GM21447 (cell line): Measurements from ENCODE around the gene RAD51C.
"Not testable (repeated sequence)": the region's sequence is repeated elsewhere in the genome, so short reads cannot be mapped to it uniquely, and the experiment has no call there.

Experiments
- ATAC-seq: cut with Tn5 transposase; IDR thresholded peaks from one replicate; pipeline ENCODE4 v1.9.1; 2021; ENCODE audit not compliant: unreplicated experiment

RAD51C gene

DNA sequence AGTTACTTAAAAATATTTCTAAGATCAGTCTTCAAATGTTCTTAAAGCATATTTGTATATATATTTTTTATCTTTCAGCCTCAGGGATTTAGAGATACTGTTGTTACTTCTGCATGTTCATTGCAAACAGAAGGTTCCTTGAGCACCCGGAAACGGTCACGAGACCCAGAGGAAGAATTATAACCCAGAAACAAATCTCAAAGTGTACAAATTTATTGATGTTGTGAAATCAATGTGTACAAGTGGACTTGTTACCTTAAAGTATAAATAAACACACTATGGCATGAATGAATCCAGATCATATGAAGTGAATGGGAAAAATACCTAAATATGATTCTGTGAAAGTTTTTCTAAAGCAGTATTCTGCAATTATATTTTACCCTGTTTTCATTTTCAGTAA lies 41.6 kb downstream of the RAD51C start:
- no peak for ATAC-seq

- no peak for ATAC-seq
Observed at GRCh38 chr17:58734811-58735210, 42.4 kb downstream of the RAD51C start.

- ATAC-seq: no peak
Observed at GRCh38 chr17:58741121-58741625, 48.8 kb downstream of the RAD51C start.

GRCh38 chr17:58747674-58748073 lies 55.3 kb downstream of the RAD51C start:
- no peak for ATAC-seq

- ATAC-seq: not testable (repeated sequence)
Observed at GRCh38 chr17:58749627-58750026, 57.2 kb downstream of the RAD51C start.

DNA sequence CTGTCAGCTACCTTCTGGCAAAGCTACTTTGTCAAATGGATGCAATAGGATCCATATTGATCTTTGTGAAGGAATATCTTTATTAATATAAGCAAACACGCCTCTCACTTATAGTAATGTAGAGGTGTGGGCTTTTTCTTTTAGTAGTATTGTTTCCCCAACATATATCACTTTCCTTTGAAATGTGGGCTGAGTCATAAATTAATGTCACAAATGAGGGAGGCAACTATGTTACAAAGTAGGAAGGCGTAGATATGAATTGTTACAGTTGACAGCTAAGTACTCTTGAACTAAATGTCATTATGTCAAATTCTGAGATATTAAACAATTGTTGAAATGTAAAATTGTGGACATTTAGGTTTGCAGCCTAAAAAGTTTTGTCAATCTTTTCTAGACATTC lies 60.6 kb downstream of the RAD51C start:
- no peak for ATAC-seq

DNA sequence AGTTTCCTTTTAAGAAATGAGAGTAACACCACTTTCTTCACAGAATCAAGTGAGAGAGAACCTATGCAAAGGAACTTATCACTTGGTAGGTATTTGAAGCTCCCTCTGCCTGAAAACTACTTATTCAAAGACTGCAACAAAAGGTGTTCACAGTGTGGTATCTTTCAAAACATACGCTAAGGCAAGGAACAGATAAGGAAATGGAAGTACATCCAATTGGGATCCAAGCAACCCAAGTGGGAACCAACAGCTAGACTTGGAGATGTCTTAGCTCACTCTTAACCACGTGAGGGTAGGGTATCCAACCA lies 62.8 kb downstream of the RAD51C start:
- ATAC-seq: no peak

DNA sequence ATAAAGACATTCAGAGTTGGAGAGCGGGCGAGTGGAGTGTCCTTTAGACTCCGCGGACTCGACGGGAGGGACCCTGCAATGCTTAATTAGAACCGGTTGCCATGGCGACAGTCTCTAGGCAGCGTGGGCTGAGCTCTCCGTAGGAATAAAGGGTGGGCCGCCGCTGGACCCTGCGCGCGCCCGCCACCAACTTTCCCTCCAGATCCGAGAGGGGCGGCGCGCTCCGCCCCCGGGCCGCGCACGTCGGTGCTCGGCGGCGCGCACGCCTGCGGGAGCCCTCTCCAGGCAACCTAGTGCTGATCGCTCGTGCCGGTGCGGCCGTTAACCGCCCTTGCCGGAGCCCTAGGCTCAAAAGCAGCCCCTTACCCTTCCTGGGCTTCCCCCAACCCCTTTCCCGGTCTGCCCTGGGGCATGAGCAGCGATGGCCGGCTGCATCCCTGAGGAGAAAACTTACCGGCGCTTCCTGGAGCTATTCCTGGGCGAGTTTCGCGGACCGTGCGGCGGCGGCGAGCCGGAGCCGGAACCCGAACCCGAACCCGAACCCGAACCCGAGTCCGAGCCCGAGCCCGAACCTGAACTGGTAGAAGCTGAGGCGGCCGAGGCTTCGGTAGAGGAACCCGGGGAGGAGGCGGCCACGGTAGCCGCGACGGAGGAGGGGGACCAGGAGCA lies 63.3 kb downstream of the RAD51C start, which contains the start of gene PPM1E:
TSS of gene PPM1E (plus strand) at position 278 of the 669 bp plus-strand sequence.
- ATAC-seq: no peak

DNA sequence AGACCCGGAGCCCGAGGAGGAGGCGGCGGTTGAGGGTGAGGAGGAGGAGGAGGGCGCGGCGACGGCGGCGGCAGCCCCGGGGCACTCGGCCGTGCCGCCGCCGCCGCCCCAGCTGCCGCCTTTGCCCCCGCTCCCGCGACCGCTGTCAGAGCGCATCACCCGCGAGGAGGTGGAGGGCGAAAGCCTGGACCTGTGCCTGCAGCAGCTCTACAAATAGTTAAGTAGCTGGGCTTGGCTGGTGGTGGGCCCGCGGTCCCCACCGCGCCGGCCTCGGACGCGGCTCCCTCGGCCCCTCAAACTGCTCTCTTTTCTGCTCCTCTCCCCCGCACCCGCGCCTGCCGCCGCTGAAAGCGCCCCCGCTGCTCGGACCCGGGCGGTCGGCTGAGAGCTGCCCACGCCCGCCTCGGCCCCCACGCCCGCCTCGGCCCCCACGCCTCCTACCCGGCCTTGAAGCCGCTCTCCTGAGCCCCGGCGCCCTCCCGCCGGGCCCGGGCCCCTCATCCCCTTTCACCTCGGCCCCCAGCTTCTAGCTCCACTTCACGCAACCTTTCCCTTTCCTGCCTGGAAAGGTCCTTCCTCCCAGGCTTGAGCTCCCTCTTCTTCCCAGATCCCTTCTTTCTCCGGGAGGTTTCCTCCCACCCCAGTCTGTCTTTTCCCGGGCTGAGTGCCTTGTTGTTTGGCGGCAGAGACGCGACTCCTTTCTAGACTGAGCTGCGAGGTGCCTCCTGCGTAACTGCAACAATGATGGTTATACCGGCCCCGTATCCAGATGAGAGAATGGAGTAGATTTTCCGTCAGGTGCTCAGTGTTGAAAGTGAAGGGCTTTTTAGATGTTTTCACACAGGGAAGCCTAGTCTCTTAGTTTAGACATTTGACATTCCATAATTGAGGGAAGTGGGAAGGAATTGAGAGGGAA lies 64.1 kb downstream of the RAD51C start:
- ATAC-seq: no peak

DNA sequence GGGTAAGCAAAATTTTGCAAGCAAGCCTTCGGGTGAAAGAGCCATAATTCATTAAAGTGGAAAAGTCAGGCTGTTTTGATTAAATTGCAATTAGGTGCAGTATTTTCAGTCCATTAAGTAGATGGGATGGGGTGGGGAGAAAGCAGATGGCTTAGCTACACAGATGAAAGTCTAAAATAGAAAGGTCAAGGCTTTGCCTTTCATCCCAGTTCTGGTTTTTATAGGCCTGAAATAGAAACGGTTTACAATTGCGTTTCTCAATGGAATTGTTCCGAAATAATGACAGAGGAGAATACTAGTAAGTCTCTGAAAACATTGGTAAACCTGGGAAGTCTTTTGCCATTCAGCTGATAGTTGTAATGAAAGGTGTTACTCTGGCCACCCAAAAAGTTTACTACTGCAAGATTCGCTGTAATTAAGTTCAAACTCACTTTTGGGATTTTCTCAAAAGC lies 64.8 kb downstream of the RAD51C start:
- ATAC-seq: no peak

DNA sequence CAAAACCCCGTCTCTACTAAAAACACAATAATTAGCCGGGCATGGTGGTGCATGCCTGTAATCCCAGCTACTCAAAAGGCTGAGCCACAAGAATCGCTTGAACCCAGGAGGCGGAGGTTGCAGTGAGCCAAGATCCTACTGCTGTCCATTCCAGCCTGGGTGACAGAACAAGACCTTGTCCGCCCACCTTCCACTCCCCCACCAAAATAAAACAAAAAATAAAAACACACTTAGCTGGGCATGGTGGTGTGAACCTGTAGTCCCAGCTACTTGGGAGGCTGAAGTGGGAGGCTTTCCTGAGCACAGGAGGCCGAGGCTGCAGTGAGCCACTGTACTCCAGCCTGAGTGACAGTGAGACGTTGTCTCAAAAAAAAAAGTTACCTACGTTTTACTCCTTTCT lies 66.5 kb downstream of the RAD51C start:
- ATAC-seq: no peak

- no peak for ATAC-seq
Observed at GRCh38 chr17:58759522-58759921, 67.1 kb downstream of the RAD51C start.

GRCh38 chr17:58760248-58760647 lies 67.8 kb downstream of the RAD51C start:
- no peak for ATAC-seq

- no peak for ATAC-seq
Observed at GRCh38 chr17:58763263-58763662, 70.9 kb downstream of the RAD51C start.

GRCh38 chr17:58764373-58764772 lies 72.0 kb downstream of the RAD51C start:
- no peak for ATAC-seq

GRCh38 chr17:58778482-58778881 lies 86.1 kb downstream of the RAD51C start:
- not testable (repeated sequence) for ATAC-seq

- ATAC-seq: no peak
Observed at GRCh38 chr17:58779446-58779845, 87.0 kb downstream of the RAD51C start.

DNA sequence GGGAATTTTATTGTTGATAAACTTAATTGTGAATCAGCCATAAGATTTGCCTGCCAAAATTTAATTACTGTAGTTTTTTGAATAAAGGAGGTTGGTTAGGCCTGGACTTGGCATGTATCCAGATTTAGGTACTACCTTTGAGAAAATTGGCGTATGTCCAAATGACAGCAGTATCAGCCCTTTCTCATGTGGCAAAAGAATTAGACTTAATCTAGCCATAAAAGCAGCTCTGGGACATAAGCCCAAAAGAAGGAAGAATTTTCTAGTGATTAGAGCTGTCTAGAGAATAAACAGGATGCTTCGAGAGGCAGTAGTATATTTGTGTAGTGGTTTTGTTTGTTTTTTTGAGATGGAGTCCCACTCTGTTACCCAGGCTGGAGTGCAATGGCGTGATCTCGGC lies 91.0 kb downstream of the RAD51C start:
- no peak for ATAC-seq

GRCh38 chr17:58785097-58785496 lies 92.7 kb downstream of the RAD51C start:
- ATAC-seq: no peak
